Hepatocyte (in vitro differentiated cells): ENCODE results near the gene WDR81. TPM values are rescaled to one million over a fixed set of nuclear protein-coding genes. Genes with fewer than 3 reads are reported as not detected.

Experiments used
- DNase-seq: peaks from one replicate; pipeline ENCODE4 v3.0.0-alpha.2; 2016; ENCODE audit warnings: low spot score
- H2AFZ ChIP-seq: fragments of 200-600 bp; sonication (generic); 2 replicates; pipeline ENCODE4 v1.6.0; 2016; ENCODE audit warnings: antibody characterized with exemption, mild to moderate bottlenecking
- H3K27ac ChIP-seq: fragments of 200-600 bp; sonication (generic); 2 replicates; pipeline ENCODE4 v1.5.1; 2016; ENCODE audit warnings: mild to moderate bottlenecking
- H3K27me3 ChIP-seq: fragments of 200-600 bp; sonication (generic); 2 replicates; pipeline ENCODE4 v1.6.1; 2016
- H3K36me3 ChIP-seq: fragments of 200-600 bp; sonication (generic); replicated peaks from 2 replicates; pipeline ENCODE4 v1.5.1; 2016; ENCODE audit warnings: low read depth; ENCODE audit not compliant: insufficient read depth
- H3K4me1 ChIP-seq: fragments of 200-600 bp; sonication (generic); 2 replicates; pipeline ENCODE4 v1.5.1; 2016; ENCODE audit warnings: mild to moderate bottlenecking, moderate library complexity; ENCODE audit not compliant: insufficient read depth
- H3K4me2 ChIP-seq: fragments of 200-600 bp; sonication (generic); 2 replicates; pipeline ENCODE4 v1.6.0; 2016
- H3K4me3 ChIP-seq: fragments of 200-600 bp; sonication (generic); 2 replicates; pipeline ENCODE4 v1.5.1; 2016; ENCODE audit warnings: mild to moderate bottlenecking
- H3K79me2 ChIP-seq: fragments of 200-600 bp; sonication (generic); 2 replicates; pipeline ENCODE4 v1.6.0; 2017; ENCODE audit warnings: mild to moderate bottlenecking
- H3K9me2 ChIP-seq: fragments of 200-600 bp; sonication (generic); replicated peaks from 2 replicates; pipeline ENCODE4 v1.6.0; 2017; ENCODE audit warnings: mild to moderate bottlenecking; ENCODE audit not compliant: insufficient read depth
- H3K9me3 ChIP-seq: fragments of 200-600 bp; sonication (generic); 2 replicates; pipeline ENCODE4 v1.5.1; 2016; ENCODE audit warnings: low read depth, mild to moderate bottlenecking
- H4K20me1 ChIP-seq: fragments of 200-600 bp; sonication (generic); 2 replicates; pipeline ENCODE4 v1.6.0; 2016; ENCODE audit warnings: mild to moderate bottlenecking; ENCODE audit not compliant: insufficient read depth, poor library complexity, severe bottlenecking
- EZH2 ChIP-seq: fragments of 200-600 bp; sonication (generic); IDR thresholded peaks from 2 replicates; pipeline ENCODE4 v1.6.1; 2016; ENCODE audit warnings: antibody characterized with exemption, mild to moderate bottlenecking, borderline replicate concordance
- EZH2phosphoT487 ChIP-seq: fragments of 200-600 bp; sonication (generic); IDR thresholded peaks from one replicate; pipeline ENCODE4 v1.6.1; 2018; ENCODE audit warnings: antibody characterized with exemption, mild to moderate bottlenecking, low read depth, moderate library complexity; ENCODE audit not compliant: unreplicated experiment, severe bottlenecking
- WGBS: methylation state at CpG from one replicate; pipeline ENCODE4 v1.1.6; 2016; ENCODE audit warnings: low lambda C conversion rate; ENCODE audit errors: missing lambda C conversion rate; 5-methylcytosine and 5-hydroxymethylcytosine counted together
- polyA plus RNA-seq: library from polyadenylated mRNA; unstranded; fragments of >200 nt; fragmentation: Nextera tagmentation; extraction: Ambion mirVana; gene quantifications from 2 replicates; pipeline ENCODE4 v1.2.1, GENCODE V29; 2016
- total RNA-seq: library from RNA; depleted of rRNA; stranded (reverse); fragments of >200 nt; gene quantifications from 2 replicates; pipeline ENCODE4 v1.2.3, GENCODE V29; 2014
- TF ChIP-seq, protein P1 (sequence below): fragments of 200-600 bp; sonication (generic); IDR thresholded peaks from 2 replicates; pipeline ENCODE4 v1.5.1; 2016; ENCODE audit warnings: antibody characterized with exemption, mild to moderate bottlenecking; ENCODE audit not compliant: poor library complexity

Gene WDR81
- total and polyA plus RNA-seq, 2 experiments from 2014 or later, result 24.0 to 24.4 TPM

DNA sequence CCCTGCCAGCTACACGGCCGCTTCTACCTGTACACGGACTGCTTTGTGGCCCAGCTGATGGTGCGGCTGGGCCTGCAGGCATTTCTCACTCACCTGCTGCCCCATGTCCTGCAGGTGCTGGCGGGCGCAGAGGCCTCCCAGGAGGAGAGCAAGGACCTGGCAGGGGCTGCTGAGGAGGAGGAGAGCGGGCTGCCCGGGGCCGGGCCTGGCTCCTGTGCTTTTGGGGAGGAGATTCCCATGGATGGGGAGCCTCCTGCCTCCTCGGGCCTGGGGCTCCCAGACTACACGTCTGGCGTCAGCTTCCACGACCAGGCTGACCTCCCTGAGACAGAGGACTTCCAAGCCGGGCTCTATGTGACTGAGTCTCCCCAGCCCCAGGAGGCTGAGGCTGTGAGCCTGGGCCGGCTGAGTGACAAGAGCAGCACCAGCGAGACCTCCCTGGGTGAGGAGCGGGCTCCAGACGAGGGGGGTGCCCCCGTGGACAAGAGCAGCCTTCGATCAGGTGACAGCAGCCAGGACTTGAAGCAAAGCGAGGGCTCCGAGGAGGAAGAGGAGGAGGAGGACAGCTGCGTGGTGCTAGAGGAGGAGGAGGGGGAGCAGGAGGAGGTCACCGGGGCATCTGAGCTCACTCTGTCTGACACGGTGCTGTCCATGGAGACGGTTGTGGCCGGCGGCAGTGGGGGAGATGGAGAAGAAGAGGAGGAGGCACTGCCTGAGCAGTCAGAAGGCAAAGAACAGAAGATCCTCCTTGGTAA is 3.5 kb downstream of the WDR81 start:
- no peak for TF ChIP-seq EZH2phosphoT487
- no peak for TF ChIP-seq EZH2
- TF ChIP-seq, protein P1, sequence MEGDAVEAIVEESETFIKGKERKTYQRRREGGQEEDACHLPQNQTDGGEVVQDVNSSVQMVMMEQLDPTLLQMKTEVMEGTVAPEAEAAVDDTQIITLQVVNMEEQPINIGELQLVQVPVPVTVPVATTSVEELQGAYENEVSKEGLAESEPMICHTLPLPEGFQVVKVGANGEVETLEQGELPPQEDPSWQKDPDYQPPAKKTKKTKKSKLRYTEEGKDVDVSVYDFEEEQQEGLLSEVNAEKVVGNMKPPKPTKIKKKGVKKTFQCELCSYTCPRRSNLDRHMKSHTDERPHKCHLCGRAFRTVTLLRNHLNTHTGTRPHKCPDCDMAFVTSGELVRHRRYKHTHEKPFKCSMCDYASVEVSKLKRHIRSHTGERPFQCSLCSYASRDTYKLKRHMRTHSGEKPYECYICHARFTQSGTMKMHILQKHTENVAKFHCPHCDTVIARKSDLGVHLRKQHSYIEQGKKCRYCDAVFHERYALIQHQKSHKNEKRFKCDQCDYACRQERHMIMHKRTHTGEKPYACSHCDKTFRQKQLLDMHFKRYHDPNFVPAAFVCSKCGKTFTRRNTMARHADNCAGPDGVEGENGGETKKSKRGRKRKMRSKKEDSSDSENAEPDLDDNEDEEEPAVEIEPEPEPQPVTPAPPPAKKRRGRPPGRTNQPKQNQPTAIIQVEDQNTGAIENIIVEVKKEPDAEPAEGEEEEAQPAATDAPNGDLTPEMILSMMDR, result no peak
- no peak for DNase-seq
- Histone ChIP-seq H3K9me3 (no peaks in the 10 kb centered on the region), H3K79me2 (peaks cover 27% of the 10 kb centered on the region), H3K27me3 (no peaks in the 10 kb centered on the region), H4K20me1 (no peaks in the 10 kb centered on the region), H3K4me1 (peaks cover 24% of the 10 kb centered on the region), H2AFZ (no peak overlapping the region), H3K4me3 (no peak overlapping the region), H3K9me2 (no peaks in the 10 kb centered on the region), H3K27ac (no peak overlapping the region), H3K4me2 (no peak overlapping the region), H3K36me3 (no peaks in the 10 kb centered on the region)
- 89% methylated on average over 26 of the region's 28 CpGs for WGBS

DNA sequence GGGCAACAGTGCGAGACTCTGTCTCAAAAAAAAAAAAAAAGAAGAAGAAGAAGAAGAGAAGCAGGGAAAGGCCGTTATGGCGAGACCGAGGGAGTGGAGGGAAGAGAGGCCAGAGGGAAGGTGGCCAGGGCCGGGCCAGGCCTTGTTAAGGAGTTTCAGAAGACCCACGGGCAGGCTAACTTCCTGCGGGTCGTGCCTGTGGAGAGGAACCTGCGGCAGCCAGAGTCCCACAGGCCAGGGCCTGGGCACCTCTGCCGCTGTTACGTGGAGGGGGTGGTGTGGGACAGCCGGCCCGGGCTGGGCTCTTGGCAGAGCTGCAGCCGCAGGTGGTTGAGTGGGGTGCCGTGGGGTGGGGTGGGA is 5.4 kb downstream of the WDR81 start:
- H3K4me2 ChIP-seq, result no peak overlapping the region
- no peak overlapping the region for H2AFZ ChIP-seq
- H3K9me2 ChIP-seq, result no peaks in the 10 kb centered on the region
- H3K27ac ChIP-seq, result peak overlapping the region; percentile 37
- DNase-seq, result no peak
- peaks cover 22% of the 10 kb centered on the region for H3K79me2 ChIP-seq
- no peak overlapping the region for H3K4me3 ChIP-seq
- no peaks in the 10 kb centered on the region for H3K27me3 ChIP-seq
- H3K36me3 ChIP-seq, result no peaks in the 10 kb centered on the region
- 94% methylated on average over 12 of the region's 15 CpGs for WGBS
- TF ChIP-seq EZH2, result no peak
- TF ChIP-seq EZH2phosphoT487, result no peak
- TF ChIP-seq, protein P1, result no peak
- no peaks in the 10 kb centered on the region for H3K9me3 ChIP-seq
- peaks cover 13% of the 10 kb centered on the region for H3K4me1 ChIP-seq
- H4K20me1 ChIP-seq, result no peaks in the 10 kb centered on the region

DNA sequence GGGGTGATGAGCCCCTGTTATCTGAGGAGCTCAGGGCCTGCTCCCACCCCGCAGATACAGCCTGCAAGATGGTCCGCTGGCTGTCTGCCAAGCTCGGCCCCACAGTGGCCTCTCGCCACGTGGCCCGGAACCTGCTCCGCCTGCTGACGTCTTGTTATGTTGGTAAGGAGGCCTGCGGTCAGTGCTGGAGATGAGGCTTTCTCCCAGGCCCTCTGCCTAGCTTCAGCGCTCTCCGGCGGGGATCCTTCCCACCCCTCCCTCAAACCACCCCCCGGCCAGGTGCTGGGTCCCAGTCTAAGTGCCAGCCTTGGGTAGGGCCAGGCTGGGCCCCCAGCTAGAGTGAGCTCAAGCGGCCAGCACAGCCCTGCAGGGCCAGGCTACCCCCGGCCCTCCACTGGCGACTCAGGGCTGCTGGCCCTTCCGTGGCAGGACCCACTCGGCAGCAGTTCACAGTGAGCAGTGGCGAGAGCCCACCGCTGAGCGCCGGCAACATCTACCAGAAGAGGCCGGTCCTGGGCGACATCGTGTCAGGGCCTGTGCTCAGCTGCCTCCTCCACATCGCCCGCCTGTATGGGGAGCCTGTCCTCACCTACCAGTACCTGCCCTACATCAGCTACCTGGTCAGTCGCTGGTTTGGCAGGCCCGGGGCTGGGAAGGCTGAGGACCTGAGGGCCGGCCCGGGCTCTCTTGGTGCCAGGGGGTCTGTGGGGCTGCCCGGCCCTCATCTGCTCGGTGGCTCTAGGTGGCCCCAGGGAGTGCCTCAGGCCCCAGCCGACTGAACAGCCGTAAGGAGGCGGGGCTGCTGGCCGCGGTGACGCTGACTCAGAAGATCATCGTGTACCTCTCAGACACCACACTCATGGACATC is 6.1 kb downstream of the WDR81 start:
- WGBS, result 85% methylated on average over 38 of the region's 40 CpGs
- Histone ChIP-seq H2AFZ (no peak overlapping the region), H3K27me3 (no peaks in the 10 kb centered on the region), H3K4me1 (peaks cover 9% of the 10 kb centered on the region), H3K36me3 (no peaks in the 10 kb centered on the region), H3K79me2 (peaks cover 15% of the 10 kb centered on the region), H3K4me2 (peak overlapping the region; percentile 54), H3K9me2 (no peaks in the 10 kb centered on the region), H3K9me3 (no peaks in the 10 kb centered on the region), H3K27ac (peak overlapping the region; percentile 83), H3K4me3 (no peak overlapping the region), H4K20me1 (no peaks in the 10 kb centered on the region)
- peak; percentile 69 for DNase-seq
- TF ChIP-seq EZH2 (no peak), EZH2phosphoT487 (no peak)
- TF ChIP-seq, protein P1, result no peak
